Mesenchymal stem cell (in vitro differentiated cells and primary cell): ENCODE data around the gene VASP.

Experiments used
- DNase-seq: peaks from one replicate; pipeline ENCODE4 v3.0.0-alpha.2; 2013
- H2AFZ ChIP-seq: one replicate; pipeline ENCODE4 v1.6.1; 2013; ENCODE audit warnings: low read depth, mild to moderate bottlenecking, control low read depth, inconsistent platforms, low read length, moderate library complexity
- H2AK5ac ChIP-seq: 2 replicates; pipeline ENCODE4 v1.6.1; 2013; ENCODE audit warnings: low read length, moderate library complexity, mild to moderate bottlenecking, inconsistent platforms; ENCODE audit not compliant: severe bottlenecking
- H2BK120ac ChIP-seq: one replicate; pipeline ENCODE4 v1.6.1; 2013; ENCODE audit warnings: low read depth, mild to moderate bottlenecking, inconsistent platforms, low read length, moderate library complexity
- H2BK12ac ChIP-seq, 2 experiments: one replicate each; pipeline ENCODE4 v1.6.1; 2013; ENCODE audit warnings: inconsistent platforms in 2 of 2, low read length in 2 of 2, mild to moderate bottlenecking in 2 of 2, moderate library complexity in 2 of 2, control low read depth in 1 of 2
- H2BK15ac ChIP-seq: one replicate; pipeline ENCODE4 v1.6.1; 2013; ENCODE audit warnings: mild to moderate bottlenecking, low read depth, inconsistent platforms; ENCODE audit not compliant: poor library complexity, severe bottlenecking
- H2BK5ac ChIP-seq: 2 replicates; pipeline ENCODE4 v1.6.1; 2013; ENCODE audit warnings: low read depth, mild to moderate bottlenecking, low read length, control low read depth, inconsistent platforms; ENCODE audit not compliant: poor library complexity, severe bottlenecking
- H3K14ac ChIP-seq, 2 experiments: one replicate each; pipeline ENCODE4 v1.6.1; 2013; ENCODE audit warnings: inconsistent platforms in 2 of 2, low read length in 2 of 2, control low read depth in 1 of 2, mild to moderate bottlenecking in 1 of 2, moderate library complexity in 1 of 2
- H3K18ac ChIP-seq, 2 experiments: one replicate each; pipeline ENCODE4 v1.6.1; 2013; ENCODE audit warnings: inconsistent platforms in 2 of 2, low read length in 2 of 2, control low read depth in 1 of 2, low read depth in 1 of 2, mild to moderate bottlenecking in 1 of 2
- H3K23ac ChIP-seq, 2 experiments: one replicate each; pipeline ENCODE4 v1.6.1; 2013; ENCODE audit warnings: inconsistent platforms in 2 of 2, low read length in 2 of 2, mild to moderate bottlenecking in 2 of 2, moderate library complexity in 2 of 2, control low read depth in 1 of 2
- H3K27ac ChIP-seq: 2 replicates; pipeline ENCODE4 v1.5.1; 2013; ENCODE audit warnings: mild to moderate bottlenecking, moderate library complexity, low read length, control low read depth, inconsistent platforms; ENCODE audit not compliant: poor library complexity, severe bottlenecking
- H3K27me3 ChIP-seq, 2 experiments: 2 replicates each; pipeline versions ENCODE4 v1.6.1 to v1.7.0; 2013; ENCODE audit warnings: low read length in 2 of 2, mild to moderate bottlenecking in 2 of 2, moderate library complexity in 2 of 2, control low read depth in 1 of 2, inconsistent platforms in 1 of 2; ENCODE audit not compliant: control insufficient read depth in 1 of 2, insufficient read depth in 1 of 2
- H3K36me3 ChIP-seq, 2 experiments: 2 replicates each; pipeline versions ENCODE4 v1.6.1 to v1.7.0; 2013; ENCODE audit warnings: low read length in 2 of 2, control low read depth in 1 of 2, inconsistent platforms in 1 of 2, low read depth in 1 of 2, mild to moderate bottlenecking in 1 of 2; ENCODE audit not compliant: insufficient read depth in 2 of 2, control insufficient read depth in 1 of 2
- H3K4ac ChIP-seq, 2 experiments: one replicate each; pipeline ENCODE4 v1.6.1; 2013; ENCODE audit warnings: inconsistent platforms in 2 of 2, low read length in 2 of 2, mild to moderate bottlenecking in 2 of 2, moderate library complexity in 2 of 2, control low read depth in 1 of 2, low read depth in 1 of 2
- H3K4me1 ChIP-seq: 2 replicates; pipeline ENCODE4 v1.6.1; 2013; ENCODE audit warnings: low read depth, low read length, control low read depth; ENCODE audit not compliant: control insufficient read depth, insufficient read depth
- H3K4me2 ChIP-seq: 2 replicates; pipeline ENCODE4 v1.6.1; 2013; ENCODE audit warnings: low read length, mild to moderate bottlenecking, inconsistent platforms; ENCODE audit not compliant: poor library complexity, severe bottlenecking
- H3K4me3 ChIP-seq, 2 experiments: 2 replicates each; pipeline versions ENCODE4 v1.5.1 to v1.7.0; 2013; ENCODE audit warnings: low read length in 2 of 2, mild to moderate bottlenecking in 2 of 2, control low read depth in 1 of 2, low read depth in 1 of 2; ENCODE audit not compliant: insufficient read depth in 1 of 2
- H3K79me1 ChIP-seq: replicated peaks from 2 replicates; pipeline ENCODE4 v1.6.1; 2013; ENCODE audit warnings: mild to moderate bottlenecking, control low read depth, low read length, inconsistent platforms; ENCODE audit not compliant: poor library complexity, severe bottlenecking
- H3K9ac ChIP-seq: 2 replicates; pipeline ENCODE4 v1.7.0; 2013; ENCODE audit warnings: mild to moderate bottlenecking, low read length, moderate library complexity
- H3K9me3 ChIP-seq: 2 replicates; pipeline ENCODE4 v1.7.0; 2013; ENCODE audit warnings: mild to moderate bottlenecking, low read length; ENCODE audit not compliant: control insufficient read depth
- H4K8ac ChIP-seq: one replicate; pipeline ENCODE4 v1.6.1; 2013; ENCODE audit warnings: inconsistent platforms, mild to moderate bottlenecking, low read length, moderate library complexity
- H4K91ac ChIP-seq: one replicate; pipeline ENCODE4 v1.6.1; 2013; ENCODE audit warnings: mild to moderate bottlenecking, low read length, inconsistent platforms
- WGBS: methylation state at CpG from one replicate; pipeline ENCODE4 v1.1.7; 2013; ENCODE audit warnings: mixed read lengths; 5-methylcytosine and 5-hydroxymethylcytosine counted together

The VASP gene

GRCh38 chr19:45527731-45528130 is 20.5 kb downstream of the VASP start:
- Histone ChIP-seq H4K8ac (peak overlapping the region; percentile 19), H2BK120ac (no peak overlapping the region), H3K4me2 (no peak overlapping the region), H3K9me3 (peaks cover 6% of the 10 kb centered on the region), H3K27ac (no peak overlapping the region), H3K36me3 (peaks cover 40 to 56% of the 10 kb centered on the region in 2 experiments), H3K14ac (no peak overlapping the region), H2BK12ac (no peak overlapping the region), H3K4me3 (no peak overlapping the region), H2BK15ac (no peak overlapping the region), H3K79me1 (peaks cover 8% of the 10 kb centered on the region), H3K4me1 (peaks cover 14% of the 10 kb centered on the region), H2AFZ (no peak overlapping the region), H2AK5ac (no peak overlapping the region), H3K9ac (no peak overlapping the region), H3K4ac (no peak overlapping the region), H4K91ac (peak overlapping the region; percentile 16), H3K27me3 (no peaks in the 10 kb centered on the region), H2BK5ac (no peak overlapping the region), H3K18ac (no peak overlapping the region), H3K23ac (no peak overlapping the region)
- WGBS, result 82% methylated on average over 15 of the region's 15 CpGs
- no peak for DNase-seq

GRCh38 chr19:45528149-45528743 is 21.0 kb downstream of the VASP start:
- no peaks in the 10 kb centered on the region for H3K27me3 ChIP-seq
- H3K27ac ChIP-seq, result no peak overlapping the region
- WGBS, result 35% methylated on average over 15 of the region's 17 CpGs
- peak overlapping the region; percentile 21 for H2BK15ac ChIP-seq
- H3K14ac ChIP-seq, result no peak overlapping the region
- H3K79me1 ChIP-seq, result peaks cover 8% of the 10 kb centered on the region
- no peak overlapping the region for H3K4ac ChIP-seq
- no peak overlapping the region for H3K9ac ChIP-seq
- no peak overlapping the region for H2BK12ac ChIP-seq
- no peak overlapping the region for H3K23ac ChIP-seq
- peaks cover 14% of the 10 kb centered on the region for H3K4me1 ChIP-seq
- H3K36me3 ChIP-seq, result peaks cover 38 to 55% of the 10 kb centered on the region in 2 experiments
- peak overlapping the region; percentile 16 for H4K91ac ChIP-seq
- no peak overlapping the region for H2BK120ac ChIP-seq
- H2AK5ac ChIP-seq, result no peak overlapping the region
- H2BK5ac ChIP-seq, result no peak overlapping the region
- no peak overlapping the region for H3K18ac ChIP-seq
- H4K8ac ChIP-seq, result no peak overlapping the region
- peaks cover 6% of the 10 kb centered on the region for H3K9me3 ChIP-seq
- no peak overlapping the region for H2AFZ ChIP-seq
- peak; percentile 61 for DNase-seq
- H3K4me3 ChIP-seq, result no peak overlapping the region
- no peak overlapping the region for H3K4me2 ChIP-seq

GRCh38 chr19:45528744-45529419 is 21.6 kb downstream of the VASP start:
- Histone ChIP-seq H3K4ac (no peak overlapping the region), H3K14ac (no peak overlapping the region), H3K4me1 (peaks cover 14% of the 10 kb centered on the region), H3K9ac (no peak overlapping the region), H3K9me3 (peaks cover 6% of the 10 kb centered on the region), H2AK5ac (no peak overlapping the region), H2BK120ac (no peak overlapping the region), H2BK12ac (no peak overlapping the region), H2BK15ac (no peak overlapping the region), H3K18ac (peak overlapping the region in 1 of 2 experiments; percentile 6), H4K91ac (no peak overlapping the region), H3K79me1 (peaks cover 8% of the 10 kb centered on the region), H2AFZ (no peak overlapping the region), H2BK5ac (no peak overlapping the region), H3K36me3 (peaks cover 35 to 50% of the 10 kb centered on the region in 2 experiments), H3K4me3 (peak overlapping the region in 1 of 2 experiments; percentile 61), H3K23ac (no peak overlapping the region), H3K27me3 (no peaks in the 10 kb centered on the region), H3K4me2 (no peak overlapping the region), H3K27ac (no peak overlapping the region), H4K8ac (peak overlapping the region; percentile 82)
- no peak for DNase-seq
- 35% methylated on average over 49 of the region's 49 CpGs for WGBS

- H3K14ac ChIP-seq, result no peak overlapping the region
- H2BK5ac ChIP-seq, result no peak overlapping the region
- no peak overlapping the region for H2AFZ ChIP-seq
- peaks cover 30 to 45% of the 10 kb centered on the region in 2 experiments for H3K36me3 ChIP-seq
- H3K9ac ChIP-seq, result no peak overlapping the region
- H4K8ac ChIP-seq, result no peak overlapping the region
- H3K4me1 ChIP-seq, result peaks cover 14% of the 10 kb centered on the region
- H4K91ac ChIP-seq, result no peak overlapping the region
- no peaks in the 10 kb centered on the region for H3K27me3 ChIP-seq
- H3K23ac ChIP-seq, result no peak overlapping the region
- no peak overlapping the region for H2BK12ac ChIP-seq
- H3K27ac ChIP-seq, result no peak overlapping the region
- no peak overlapping the region for H2BK120ac ChIP-seq
- H3K18ac ChIP-seq, result no peak overlapping the region
- peaks cover 8% of the 10 kb centered on the region for H3K79me1 ChIP-seq
- WGBS, result 71% methylated on average over 13 of the region's 14 CpGs
- no peak for DNase-seq
- H2BK15ac ChIP-seq, result no peak overlapping the region
- no peak overlapping the region for H3K4me2 ChIP-seq
- H3K4me3 ChIP-seq, result peak overlapping the region in 1 of 2 experiments; percentile 61
- H3K9me3 ChIP-seq, result peaks cover 6% of the 10 kb centered on the region
- H3K4ac ChIP-seq, result no peak overlapping the region
- H2AK5ac ChIP-seq, result no peak overlapping the region
Observed at GRCh38 chr19:45529420-45529785, 22.1 kb downstream of the VASP start.
